Mesendoderm (in vitro differentiated cells): Measurements from ENCODE around the gene PSMD8.

Experiments
- DNase-seq: peaks from one replicate; pipeline ENCODE4 v3.0.0; 2013
- H2AK5ac ChIP-seq: 2 replicates; pipeline ENCODE4 v1.6.1; 2013; ENCODE audit warnings: low read length, inconsistent platforms
- H2BK120ac ChIP-seq: 2 replicates; pipeline ENCODE4 v1.6.1; 2013; ENCODE audit warnings: low read depth, mild to moderate bottlenecking, low read length, moderate library complexity, mixed read lengths
- H2BK15ac ChIP-seq: replicated peaks from 2 replicates; pipeline ENCODE4 v1.6.1; 2013; ENCODE audit warnings: low read depth, mild to moderate bottlenecking, moderate library complexity
- H2BK5ac ChIP-seq: 2 replicates; pipeline ENCODE4 v1.6.1; 2013; ENCODE audit warnings: low read length, inconsistent platforms
- H3K18ac ChIP-seq: 2 replicates; pipeline ENCODE4 v1.6.1; 2013; ENCODE audit warnings: mild to moderate bottlenecking, low read length, mixed read lengths
- H3K23ac ChIP-seq: one replicate; pipeline ENCODE4 v1.6.1; 2013; ENCODE audit warnings: low read length
- H3K27ac ChIP-seq: 2 replicates; pipeline ENCODE4 v1.5.1; 2013; ENCODE audit warnings: low read depth, mild to moderate bottlenecking, inconsistent platforms, low read length, moderate library complexity
- H3K27me3 ChIP-seq: 2 replicates; pipeline ENCODE4 v1.6.1; 2013; ENCODE audit warnings: low read length, control low read depth, mild to moderate bottlenecking, inconsistent platforms; ENCODE audit not compliant: insufficient read depth, poor library complexity
- H3K36me3 ChIP-seq: 2 replicates; pipeline ENCODE4 v1.6.1; 2013; ENCODE audit warnings: low read length, inconsistent platforms; ENCODE audit not compliant: control insufficient read depth, insufficient read depth
- H3K4ac ChIP-seq: one replicate; pipeline ENCODE4 v1.6.1; 2013; ENCODE audit warnings: low read depth, mild to moderate bottlenecking, low read length, moderate library complexity
- H3K4me1 ChIP-seq: 2 replicates; pipeline ENCODE4 v1.6.1; 2013; ENCODE audit warnings: low read depth, low read length, inconsistent platforms; ENCODE audit not compliant: control insufficient read depth
- H3K4me2 ChIP-seq: 2 replicates; pipeline ENCODE4 v1.6.1; 2013; ENCODE audit warnings: low read length
- H3K4me3 ChIP-seq: 2 replicates; pipeline ENCODE4 v1.5.1; 2013; ENCODE audit warnings: mild to moderate bottlenecking, low read length
- H3K56ac ChIP-seq: one replicate; pipeline ENCODE4 v1.6.1; 2013; ENCODE audit warnings: low read length
- H3K79me1 ChIP-seq: 2 replicates; pipeline ENCODE4 v1.6.1; 2013; ENCODE audit warnings: low read length, inconsistent platforms
- H3K79me2 ChIP-seq: 2 replicates; pipeline ENCODE4 v1.6.1; 2013; ENCODE audit warnings: mild to moderate bottlenecking, low read length; ENCODE audit not compliant: control insufficient read depth, insufficient read depth
- H3K9ac ChIP-seq: 2 replicates; pipeline ENCODE4 v1.6.1; 2013; ENCODE audit warnings: low read length, inconsistent platforms
- H4K5ac ChIP-seq: one replicate; pipeline ENCODE4 v1.6.1; 2013; ENCODE audit warnings: low read length
- H4K8ac ChIP-seq: one replicate; pipeline ENCODE4 v1.6.1; 2013; ENCODE audit warnings: low read depth, mild to moderate bottlenecking, control low read depth, low read length, moderate library complexity
- WGBS: extraction: QIAGEN DNeasy Blood & Tissue Kit; methylation state at CpG from one replicate; pipeline ENCODE4 v1.1.7; 2013; ENCODE audit warnings: low lambda C conversion rate, missing lambda C conversion rate; ENCODE audit not compliant: insufficient coverage; ENCODE audit errors: extremely low coverage; 5-methylcytosine and 5-hydroxymethylcytosine counted together

Gene PSMD8

DNA sequence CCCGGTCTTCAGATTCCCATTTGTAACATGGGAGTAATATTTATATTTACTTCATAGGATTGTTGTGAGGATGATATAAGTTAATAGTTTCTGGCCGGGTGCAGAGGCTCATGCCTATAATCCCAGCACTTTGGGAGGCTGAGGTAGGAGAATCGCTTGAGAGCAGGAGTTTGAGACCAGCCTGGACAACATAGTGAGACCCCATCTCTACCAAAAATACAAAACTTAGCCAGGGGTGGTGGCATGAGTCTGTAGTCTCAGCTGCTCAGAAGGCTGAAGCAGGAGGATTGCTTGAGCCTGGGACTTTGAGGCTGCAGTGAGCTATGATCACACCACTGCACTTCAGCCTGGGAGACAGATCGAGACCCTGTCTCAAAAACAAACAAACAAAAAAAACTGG is 27.5 kb upstream of the PSMD8 start:
- H3K4ac ChIP-seq, result no peak overlapping the region
- WGBS, result no CpG with 5 or more reads among the region's 4 CpGs
- no peak overlapping the region for H3K23ac ChIP-seq
- no peak overlapping the region for H2BK15ac ChIP-seq
- no peak overlapping the region for H3K4me3 ChIP-seq
- no peak overlapping the region for H3K4me2 ChIP-seq
- no peak overlapping the region for H4K8ac ChIP-seq
- no peak overlapping the region for H3K9ac ChIP-seq
- H4K5ac ChIP-seq, result no peak overlapping the region
- no peaks in the 10 kb centered on the region for H3K36me3 ChIP-seq
- no peaks in the 10 kb centered on the region for H3K27me3 ChIP-seq
- H2BK120ac ChIP-seq, result no peak overlapping the region
- no peak for DNase-seq
- H3K18ac ChIP-seq, result no peak overlapping the region
- H2BK5ac ChIP-seq, result no peak overlapping the region
- H3K79me1 ChIP-seq, result no peaks in the 10 kb centered on the region
- H3K27ac ChIP-seq, result no peak overlapping the region
- no peak overlapping the region for H2AK5ac ChIP-seq
- H3K79me2 ChIP-seq, result no peaks in the 10 kb centered on the region
- H3K4me1 ChIP-seq, result no peaks in the 10 kb centered on the region
- H3K56ac ChIP-seq, result no peak overlapping the region

DNA sequence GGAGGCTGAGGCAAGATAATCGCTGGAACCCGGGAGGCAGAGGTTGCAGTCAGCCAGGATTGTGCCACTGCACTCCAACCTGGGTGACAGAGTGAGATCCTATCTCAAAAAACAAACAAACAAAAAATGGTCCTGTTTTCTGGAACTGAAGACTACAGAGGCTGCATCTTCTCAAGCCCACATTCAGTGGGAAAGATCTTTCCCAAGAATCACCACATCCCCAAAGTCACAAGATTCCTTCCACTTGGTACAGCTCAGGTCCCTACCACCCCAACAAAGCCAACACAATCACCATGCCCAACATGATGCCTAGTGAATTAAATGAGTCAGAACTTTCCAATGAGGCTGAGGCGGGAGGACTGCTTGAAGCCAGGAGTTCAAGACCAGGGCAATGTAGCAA is 23.5 kb upstream of the PSMD8 start:
- no peaks in the 10 kb centered on the region for H3K4me1 ChIP-seq
- no peak overlapping the region for H2BK15ac ChIP-seq
- WGBS, result no CpG with 5 or more reads among the region's 3 CpGs
- H3K27me3 ChIP-seq, result no peaks in the 10 kb centered on the region
- no peak overlapping the region for H3K4me2 ChIP-seq
- H3K9ac ChIP-seq, result no peak overlapping the region
- H3K4me3 ChIP-seq, result no peak overlapping the region
- no peak overlapping the region for H3K56ac ChIP-seq
- H2BK5ac ChIP-seq, result no peak overlapping the region
- no peak overlapping the region for H3K27ac ChIP-seq
- no peaks in the 10 kb centered on the region for H3K79me2 ChIP-seq
- no peak overlapping the region for H4K5ac ChIP-seq
- H2AK5ac ChIP-seq, result no peak overlapping the region
- H3K4ac ChIP-seq, result no peak overlapping the region
- DNase-seq, result no peak
- no peaks in the 10 kb centered on the region for H3K79me1 ChIP-seq
- H2BK120ac ChIP-seq, result no peak overlapping the region
- no peak overlapping the region for H3K18ac ChIP-seq
- no peak overlapping the region for H4K8ac ChIP-seq
- no peak overlapping the region for H3K23ac ChIP-seq
- H3K36me3 ChIP-seq, result no peaks in the 10 kb centered on the region

DNA sequence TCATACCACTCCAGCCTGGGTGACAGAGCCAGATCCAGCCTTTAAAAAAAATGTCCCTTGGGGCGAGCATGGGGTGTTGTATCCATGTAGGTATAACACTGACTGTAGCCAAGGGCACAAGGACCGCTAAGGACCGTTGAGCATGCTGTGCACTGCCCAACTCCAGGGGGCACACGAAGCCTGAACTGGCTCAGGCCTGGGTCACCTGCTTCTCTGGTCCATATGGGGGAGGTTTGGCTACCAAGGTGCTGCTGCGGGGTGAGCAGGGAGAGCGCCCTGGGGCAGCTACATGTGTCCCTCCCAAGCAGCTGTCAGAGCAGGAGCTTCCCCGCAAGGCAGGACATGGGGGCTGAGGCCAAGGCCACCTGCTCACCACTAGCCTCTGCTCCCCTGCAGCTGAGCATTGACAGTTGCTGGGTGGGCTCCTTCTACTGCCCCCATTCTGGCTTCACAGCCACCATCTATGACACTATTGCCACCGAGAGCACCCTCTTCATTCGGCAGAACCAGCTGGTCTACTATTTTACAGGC is 22.4 kb upstream of the PSMD8 start:
- WGBS, result no CpG with 5 or more reads among the region's 9 CpGs
- no peaks in the 10 kb centered on the region for H3K4me1 ChIP-seq
- no peak for DNase-seq

DNA sequence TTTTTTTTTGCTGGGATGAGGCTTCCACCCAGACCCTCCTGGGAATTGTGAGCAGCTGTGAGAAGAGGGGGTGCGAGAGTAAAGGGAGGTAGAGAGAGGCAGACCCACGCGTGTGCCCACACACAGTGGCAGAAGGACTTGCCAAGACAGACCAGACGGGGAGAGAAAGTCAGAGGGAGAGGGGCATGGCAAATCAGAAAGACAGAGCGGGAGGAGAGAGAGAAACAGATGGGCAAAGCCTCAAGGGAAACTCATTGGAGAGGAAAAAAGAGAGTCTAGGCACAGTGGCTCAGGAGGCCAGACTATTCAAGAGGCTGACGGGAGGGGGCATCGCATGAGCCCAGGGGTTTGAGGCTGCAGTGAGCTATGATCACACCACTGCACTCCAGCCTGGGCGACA is 21.8 kb upstream of the PSMD8 start:
- Histone ChIP-seq H3K79me1 (no peaks in the 10 kb centered on the region), H2BK120ac (no peak overlapping the region), H4K5ac (no peak overlapping the region), H3K9ac (no peak overlapping the region), H3K4ac (no peak overlapping the region), H3K18ac (no peak overlapping the region), H3K36me3 (no peaks in the 10 kb centered on the region), H3K27me3 (no peaks in the 10 kb centered on the region), H2BK15ac (no peak overlapping the region), H3K4me3 (no peak overlapping the region), H3K4me1 (no peaks in the 10 kb centered on the region), H4K8ac (no peak overlapping the region), H2BK5ac (no peak overlapping the region), H3K56ac (no peak overlapping the region), H2AK5ac (no peak overlapping the region), H3K4me2 (no peak overlapping the region), H3K79me2 (no peaks in the 10 kb centered on the region), H3K23ac (no peak overlapping the region), H3K27ac (no peak overlapping the region)
- DNase-seq, result no peak
- no CpG with 5 or more reads among the region's 8 CpGs for WGBS

More for the DNA sequence above, 22.4 kb upstream of the PSMD8 start:
- Histone ChIP-seq H3K36me3 (no peaks in the 10 kb centered on the region), H3K23ac (no peak overlapping the region), H3K27ac (no peak overlapping the region), H4K8ac (no peak overlapping the region), H3K79me2 (no peaks in the 10 kb centered on the region), H2BK5ac (no peak overlapping the region), H4K5ac (no peak overlapping the region), H2AK5ac (no peak overlapping the region), H3K4me2 (no peak overlapping the region), H2BK15ac (no peak overlapping the region), H3K18ac (no peak overlapping the region), H2BK120ac (no peak overlapping the region), H3K9ac (no peak overlapping the region), H3K27me3 (no peaks in the 10 kb centered on the region), H3K4me3 (no peak overlapping the region), H3K56ac (no peak overlapping the region), H3K79me1 (no peaks in the 10 kb centered on the region), H3K4ac (no peak overlapping the region)

DNA sequence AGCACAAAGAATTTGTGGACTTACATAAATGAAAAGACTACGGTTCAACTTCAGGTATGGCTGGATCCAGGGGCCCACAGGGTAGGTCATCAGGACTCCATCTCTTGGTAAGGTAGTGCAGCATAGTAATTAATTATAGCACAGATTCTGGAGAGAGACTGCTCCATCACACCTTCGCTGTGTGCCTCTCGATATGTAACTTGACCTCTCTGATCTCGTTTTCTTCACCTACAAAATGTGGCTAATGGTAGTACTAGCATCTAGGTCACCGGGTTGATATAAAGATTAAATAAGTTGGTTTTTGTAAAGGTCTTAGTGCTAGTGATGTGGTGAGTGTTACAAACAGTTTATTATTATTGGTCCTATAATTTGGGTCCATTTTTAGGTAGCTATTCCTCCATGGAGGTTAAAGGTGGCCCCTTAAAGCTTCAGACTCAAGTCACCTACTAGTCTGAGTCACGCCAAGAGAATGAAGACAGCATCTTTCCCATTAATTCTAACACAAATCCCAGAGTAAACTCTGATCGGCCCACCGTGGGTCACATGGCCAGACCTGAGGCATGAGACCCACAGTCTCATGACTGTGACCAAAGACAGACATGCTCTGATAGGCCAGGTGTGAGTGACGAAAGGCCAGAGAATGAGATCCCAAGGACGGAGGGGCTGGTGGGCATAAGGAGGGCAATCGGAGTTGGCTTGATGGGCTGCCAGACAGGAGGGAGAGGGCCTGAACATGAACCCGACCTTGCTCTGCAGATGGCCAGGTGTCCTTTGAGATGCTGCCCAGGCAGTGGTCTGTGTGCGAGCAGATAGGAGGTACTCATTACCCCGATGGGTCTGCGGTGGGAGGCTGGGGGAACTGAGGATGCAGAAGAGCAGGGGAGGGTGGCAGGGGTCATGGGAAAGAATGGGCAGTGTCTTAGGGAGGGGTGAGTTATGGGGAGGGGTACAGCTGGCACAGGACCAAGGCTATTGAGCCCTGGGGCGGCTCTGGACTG is 18.3 kb upstream of the PSMD8 start:
- no peak overlapping the region for H2BK15ac ChIP-seq
- WGBS, result no CpG with 5 or more reads among the region's 16 CpGs
- no peak overlapping the region for H3K9ac ChIP-seq
- no peak overlapping the region for H3K56ac ChIP-seq
- no peak overlapping the region for H3K18ac ChIP-seq
- no peaks in the 10 kb centered on the region for H3K79me1 ChIP-seq
- no peak for DNase-seq
- H4K5ac ChIP-seq, result no peak overlapping the region
- no peak overlapping the region for H3K4ac ChIP-seq
- H4K8ac ChIP-seq, result no peak overlapping the region
- H2BK5ac ChIP-seq, result no peak overlapping the region
- no peak overlapping the region for H3K27ac ChIP-seq
- H3K4me2 ChIP-seq, result no peak overlapping the region
- H3K27me3 ChIP-seq, result peaks cover 7% of the 10 kb centered on the region
- no peaks in the 10 kb centered on the region for H3K4me1 ChIP-seq
- no peak overlapping the region for H2BK120ac ChIP-seq
- no peak overlapping the region for H2AK5ac ChIP-seq
- no peaks in the 10 kb centered on the region for H3K36me3 ChIP-seq
- H3K4me3 ChIP-seq, result no peak overlapping the region
- H3K23ac ChIP-seq, result no peak overlapping the region
- H3K79me2 ChIP-seq, result no peaks in the 10 kb centered on the region
